ENCODE data around the gene ZNF595.
"Not testable (repeated sequence)": the region's sequence is repeated elsewhere in the genome, so short reads cannot be mapped to it uniquely, and the experiment has no call there.

The ZNF595 gene

DNA sequence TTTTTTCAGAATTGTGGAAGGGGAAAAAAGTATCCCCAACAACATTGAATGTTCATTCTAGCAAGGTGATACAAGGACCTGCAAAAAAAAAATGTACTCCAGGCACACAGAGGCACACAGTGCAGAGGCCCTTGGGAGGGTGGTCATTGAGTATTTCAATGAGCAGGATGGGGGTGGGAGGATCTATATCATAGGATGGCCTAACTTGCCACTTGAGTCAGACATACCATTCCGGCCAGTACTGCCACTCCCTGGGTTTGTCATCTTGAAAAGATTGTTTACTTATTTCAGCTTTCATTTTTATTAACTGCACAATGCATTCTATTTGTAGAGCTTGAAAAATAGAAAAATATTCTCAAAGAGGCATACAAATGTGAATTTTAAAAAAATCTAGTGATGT, 18.7 kb downstream of the ZNF595 start:
- TF ChIP-seq ZFX (IDR thresholded peaks at IDR 0.05), result no peak
- TF ChIP-seq, protein P1, sequence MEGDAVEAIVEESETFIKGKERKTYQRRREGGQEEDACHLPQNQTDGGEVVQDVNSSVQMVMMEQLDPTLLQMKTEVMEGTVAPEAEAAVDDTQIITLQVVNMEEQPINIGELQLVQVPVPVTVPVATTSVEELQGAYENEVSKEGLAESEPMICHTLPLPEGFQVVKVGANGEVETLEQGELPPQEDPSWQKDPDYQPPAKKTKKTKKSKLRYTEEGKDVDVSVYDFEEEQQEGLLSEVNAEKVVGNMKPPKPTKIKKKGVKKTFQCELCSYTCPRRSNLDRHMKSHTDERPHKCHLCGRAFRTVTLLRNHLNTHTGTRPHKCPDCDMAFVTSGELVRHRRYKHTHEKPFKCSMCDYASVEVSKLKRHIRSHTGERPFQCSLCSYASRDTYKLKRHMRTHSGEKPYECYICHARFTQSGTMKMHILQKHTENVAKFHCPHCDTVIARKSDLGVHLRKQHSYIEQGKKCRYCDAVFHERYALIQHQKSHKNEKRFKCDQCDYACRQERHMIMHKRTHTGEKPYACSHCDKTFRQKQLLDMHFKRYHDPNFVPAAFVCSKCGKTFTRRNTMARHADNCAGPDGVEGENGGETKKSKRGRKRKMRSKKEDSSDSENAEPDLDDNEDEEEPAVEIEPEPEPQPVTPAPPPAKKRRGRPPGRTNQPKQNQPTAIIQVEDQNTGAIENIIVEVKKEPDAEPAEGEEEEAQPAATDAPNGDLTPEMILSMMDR (conservative IDR thresholded peaks at IDR 0.05), result no peak
- no peak overlapping the region for H3K27ac ChIP-seq

DNA sequence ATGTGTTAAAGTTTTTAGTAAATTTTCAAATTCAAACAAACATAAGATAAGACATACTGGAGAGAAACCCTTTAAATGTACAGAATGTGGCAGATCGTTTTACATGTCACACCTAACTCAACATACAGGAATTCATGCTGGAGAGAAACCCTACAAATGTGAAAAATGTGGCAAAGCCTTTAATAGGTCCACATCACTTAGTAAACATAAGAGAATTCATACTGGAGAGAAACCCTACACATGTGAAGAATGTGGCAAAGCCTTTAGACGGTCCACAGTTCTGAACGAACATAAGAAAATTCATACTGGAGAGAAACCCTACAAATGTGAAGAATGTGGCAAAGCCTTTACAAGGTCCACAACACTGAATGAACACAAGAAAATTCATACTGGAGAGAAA, 32.8 kb downstream of the ZNF595 start:
- TF ChIP-seq, protein P1 (conservative IDR thresholded peaks at IDR 0.05), result no peak
- TF ChIP-seq ZFX (IDR thresholded peaks at IDR 0.05), result no peak
- no peak overlapping the region for H3K27ac ChIP-seq

GRCh38 chr4:86559-87324, 33.6 kb downstream of the ZNF595 start:
- not testable (repeated sequence) for H3K27ac ChIP-seq

- TF ChIP-seq ZFX (IDR thresholded peaks at IDR 0.05), result no peak
- TF ChIP-seq, protein P1 (conservative IDR thresholded peaks at IDR 0.05), result no peak
- no peak overlapping the region for H3K27ac ChIP-seq
These were observed 45.3 kb downstream of the ZNF595 start for GRCh38 chr4:98386-98785.

GRCh38 chr4:99863-100262, 46.7 kb downstream of the ZNF595 start:
- H3K27ac ChIP-seq, result no peak overlapping the region
- no peak for TF ChIP-seq ZFX (IDR thresholded peaks at IDR 0.05)
- TF ChIP-seq, protein P1 (conservative IDR thresholded peaks at IDR 0.05), result no peak

DNA sequence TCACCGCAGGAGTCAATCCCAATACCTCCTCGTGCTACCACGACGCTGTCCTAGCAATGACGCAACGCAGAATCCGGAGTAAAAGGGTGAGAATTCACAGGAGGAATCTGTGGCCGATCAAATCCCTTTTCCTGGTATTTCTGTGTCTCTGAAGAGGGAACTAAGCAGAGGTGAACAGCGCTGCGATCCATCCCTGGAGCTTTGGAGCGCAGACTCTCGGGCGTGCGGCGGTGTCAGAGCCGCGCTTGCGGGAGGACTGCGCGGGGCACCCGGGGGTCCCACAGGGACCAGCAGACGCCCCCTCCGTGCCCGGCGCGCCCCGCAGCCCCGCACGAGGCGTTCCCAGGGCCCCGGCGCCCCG, 53.9 kb downstream of the ZNF595 start:
- no peak overlapping the region for H3K27ac ChIP-seq
- TF ChIP-seq, protein P1 (conservative IDR thresholded peaks at IDR 0.05), result no peak
- TF ChIP-seq ZFX (IDR thresholded peaks at IDR 0.05), result no peak

DNA sequence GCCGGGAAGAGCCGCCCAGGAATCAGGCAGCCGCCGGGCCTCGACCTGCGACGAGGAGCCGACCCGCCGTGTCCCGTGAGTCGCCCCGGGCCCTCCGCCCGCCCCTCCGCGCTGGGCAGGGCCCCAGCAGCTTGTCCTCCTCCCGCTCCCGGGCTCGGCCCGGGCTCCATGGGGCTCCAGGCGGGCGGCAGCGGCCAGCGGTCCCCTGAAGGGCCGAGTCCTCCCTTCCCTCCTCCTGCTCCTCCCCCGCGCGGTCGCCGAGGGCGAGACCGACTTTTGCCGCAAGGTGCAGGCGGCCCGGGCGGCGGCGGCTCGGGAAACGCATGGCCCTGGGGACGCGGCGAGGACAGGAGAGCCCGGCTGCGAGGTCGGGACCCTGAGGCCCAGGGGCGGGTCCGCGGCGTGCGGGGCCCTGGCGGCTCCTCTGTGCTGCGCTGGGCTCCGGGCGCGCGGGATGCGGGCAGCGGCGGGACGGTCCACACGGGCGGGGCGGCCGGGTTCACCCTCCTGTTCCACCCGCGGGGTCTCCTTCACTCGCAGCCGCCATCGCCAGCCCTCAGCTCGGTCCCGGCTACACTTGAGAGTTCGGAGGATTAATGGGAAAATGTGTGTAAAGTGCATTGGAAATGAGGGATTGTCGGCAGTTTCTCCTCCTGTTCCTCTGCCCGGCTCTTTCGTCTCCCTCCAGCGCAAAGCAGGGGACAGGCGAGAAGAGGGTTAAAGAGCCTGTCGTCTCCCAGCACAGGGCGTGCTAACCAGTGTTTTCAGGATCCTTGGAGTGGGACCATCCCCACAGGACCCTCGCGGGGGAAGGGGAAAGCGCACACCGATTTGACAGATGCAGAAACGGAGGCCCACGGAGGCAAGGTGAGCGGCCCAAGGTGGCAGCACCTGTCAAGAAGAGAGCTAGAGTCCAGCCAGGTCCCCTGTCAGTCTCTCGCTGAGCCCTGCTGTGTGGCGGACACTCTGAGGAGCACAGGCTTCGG, 54.6 kb downstream of the ZNF595 start:
- TF ChIP-seq, protein P1 (conservative IDR thresholded peaks at IDR 0.05), result no peak
- TF ChIP-seq ZFX (IDR thresholded peaks at IDR 0.05), result no peak
- no peak overlapping the region for H3K27ac ChIP-seq
